HEK293T (cell line): Measurements from ENCODE around the gene ZNF444.
"Not testable (repeated sequence)": the region's sequence is repeated elsewhere in the genome, so short reads cannot be mapped to it uniquely, and the experiment has no call there.

Experiments
- CTCF ChIA-PET: fragments of 350-600 bp; formaldehyde crosslinking; extraction: SDS; loops from one replicate; lab custom pipeline; 2021; ENCODE audit warnings: antibody characterized with exemption, inconsistent platforms; lab: Yijun Ruan, JAX
- POLR2A ChIA-PET: fragments of 350-600 bp; formaldehyde crosslinking; extraction: SDS; loops from one replicate; lab custom pipeline; 2020; ENCODE audit warnings: antibody characterized with exemption, inconsistent platforms; lab: Yijun Ruan, JAX
- DNase-seq: peaks from one replicate; pipeline ENCODE4 v3.0.0; 2012; ENCODE audit warnings: mixed read lengths; ENCODE audit errors: extremely low spot score
- ARNT ChIP-seq: fragments of 450-650 bp; IDR thresholded peaks from 2 replicates; pipeline ENCODE4 v1.6.1; 2017; ENCODE audit warnings: mild to moderate bottlenecking
- BHLHE40 ChIP-seq: fragments of 450-650 bp; IDR thresholded peaks from 2 replicates; pipeline ENCODE4 v1.6.1; 2016; ENCODE audit warnings: mild to moderate bottlenecking, moderate library complexity, borderline replicate concordance
- CTBP1 ChIP-seq: fragments of 450-650 bp; IDR thresholded peaks from 2 replicates; pipeline ENCODE4 v1.6.1; 2016; ENCODE audit warnings: borderline replicate concordance
- ELF4 ChIP-seq: fragments of 450-650 bp; IDR thresholded peaks from 2 replicates; pipeline ENCODE4 v1.6.1; 2017; ENCODE audit warnings: antibody characterized with exemption
- FOXA1 ChIP-seq: fragments of 450-650 bp; IDR thresholded peaks from 2 replicates; pipeline ENCODE4 v1.6.1; 2016; ENCODE audit warnings: mild to moderate bottlenecking
- FOXK2 ChIP-seq: fragments of 450-650 bp; IDR thresholded peaks from 2 replicates; pipeline ENCODE4 v1.6.1; 2016; ENCODE audit warnings: mild to moderate bottlenecking
- FOXM1 ChIP-seq: fragments of 450-650 bp; IDR thresholded peaks from 2 replicates; pipeline ENCODE4 v1.6.1; 2017; ENCODE audit warnings: mild to moderate bottlenecking, borderline replicate concordance
- HDGF ChIP-seq: fragments of 450-650 bp; IDR thresholded peaks from 2 replicates; pipeline ENCODE4 v1.6.1; 2017; ENCODE audit warnings: antibody characterized with exemption, borderline replicate concordance
- L3MBTL2 ChIP-seq: fragments of 450-650 bp; conservative IDR thresholded peaks from 2 replicates; pipeline ENCODE4 v1.6.1; 2016; ENCODE audit warnings: mild to moderate bottlenecking
- LEF1 ChIP-seq: fragments of 450-650 bp; IDR thresholded peaks from 2 replicates; pipeline ENCODE4 v1.6.1; 2017; ENCODE audit warnings: mild to moderate bottlenecking, borderline replicate concordance
- NFRKB ChIP-seq: fragments of 450-650 bp; IDR thresholded peaks from 2 replicates; pipeline ENCODE4 v1.6.1; 2016; ENCODE audit warnings: mild to moderate bottlenecking, moderate library complexity
- PKNOX1 ChIP-seq: fragments of 450-650 bp; IDR thresholded peaks from 2 replicates; pipeline ENCODE4 v1.6.1; 2016
- SP1 ChIP-seq: fragments of 450-650 bp; IDR thresholded peaks from 2 replicates; pipeline ENCODE4 v1.6.1; 2017
- SUZ12 ChIP-seq: fragments of 450-650 bp; IDR thresholded peaks from 2 replicates; pipeline ENCODE4 v1.6.1; 2016; ENCODE audit warnings: mild to moderate bottlenecking
- TARDBP ChIP-seq: fragments of 450-650 bp; IDR thresholded peaks from 2 replicates; pipeline ENCODE4 v1.6.1; 2016
- ZNF384 ChIP-seq: fragments of 450-650 bp; IDR thresholded peaks from 2 replicates; pipeline ENCODE4 v1.6.1; 2016

ZNF444 gene

DNA sequence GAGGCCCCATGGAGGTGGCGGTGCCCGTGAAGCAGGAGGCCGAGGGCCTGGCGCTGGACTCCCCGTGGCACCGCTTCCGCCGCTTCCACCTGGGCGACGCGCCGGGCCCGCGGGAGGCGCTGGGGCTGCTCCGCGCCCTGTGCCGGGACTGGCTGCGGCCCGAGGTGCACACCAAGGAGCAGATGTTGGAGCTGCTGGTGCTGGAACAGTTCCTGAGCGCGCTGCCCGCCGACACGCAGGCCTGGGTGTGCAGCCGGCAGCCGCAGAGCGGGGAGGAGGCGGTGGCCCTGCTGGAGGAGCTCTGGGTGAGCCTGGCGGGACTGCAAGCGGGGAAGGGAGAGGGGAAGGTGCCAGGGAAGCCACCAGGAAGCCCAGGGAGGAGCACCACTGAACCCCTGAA is 5.8 kb downstream of the ZNF444 start:
- ChIA-PET CTCF (no interaction called here), POLR2A (no interaction called here)
- TF ChIP-seq ARNT (no peak), CTBP1 (no peak), L3MBTL2 (no peak), ZNF384 (no peak), BHLHE40 (no peak), LEF1 (no peak), TARDBP (no peak), FOXK2 (no peak), NFRKB (no peak), SP1 (no peak), FOXA1 (no peak), PKNOX1 (no peak), HDGF (no peak), SUZ12 (no peak), FOXM1 (no peak), ELF4 (no peak)
- DNase-seq, result no peak

- POLR2A ChIA-PET, result no interaction called here
- TF ChIP-seq NFRKB (no peak), FOXK2 (no peak), BHLHE40 (no peak), SP1 (no peak), SUZ12 (no peak), ARNT (no peak), HDGF (no peak), FOXA1 (no peak)
- DNase-seq, result no peak
- CTCF ChIA-PET, result no interaction called here
Measured at GRCh38 chr19:56147307-56147706, 6.2 kb downstream of the ZNF444 start.

DNA sequence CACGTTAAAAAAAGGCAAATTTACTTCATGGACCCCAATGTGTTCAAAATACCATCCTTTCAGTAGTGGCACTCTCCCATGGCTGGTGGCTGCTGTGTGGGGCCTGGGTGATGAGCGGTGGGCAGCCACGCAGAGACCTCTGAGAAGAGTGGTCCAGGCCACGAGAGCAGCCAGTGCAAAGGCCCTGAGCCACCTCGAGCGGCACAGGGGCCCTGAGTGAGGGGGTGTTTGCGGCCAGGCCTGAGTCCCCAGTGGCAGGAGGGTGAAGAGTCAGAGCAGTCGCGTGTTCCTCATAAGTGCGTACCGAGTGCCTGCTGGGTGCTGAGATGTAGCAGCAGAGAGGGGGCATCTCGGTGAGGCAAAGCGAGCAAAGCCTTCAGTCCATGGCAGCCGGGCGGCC is 7.0 kb downstream of the ZNF444 start:
- no peak for DNase-seq
- no peak for TF ChIP-seq SP1
- TF ChIP-seq LEF1, result no peak
- TF ChIP-seq FOXM1, result no peak
- TF ChIP-seq SUZ12, result no peak
- ChIA-PET POLR2A (no interaction called here), CTCF (no interaction called here)

DNA sequence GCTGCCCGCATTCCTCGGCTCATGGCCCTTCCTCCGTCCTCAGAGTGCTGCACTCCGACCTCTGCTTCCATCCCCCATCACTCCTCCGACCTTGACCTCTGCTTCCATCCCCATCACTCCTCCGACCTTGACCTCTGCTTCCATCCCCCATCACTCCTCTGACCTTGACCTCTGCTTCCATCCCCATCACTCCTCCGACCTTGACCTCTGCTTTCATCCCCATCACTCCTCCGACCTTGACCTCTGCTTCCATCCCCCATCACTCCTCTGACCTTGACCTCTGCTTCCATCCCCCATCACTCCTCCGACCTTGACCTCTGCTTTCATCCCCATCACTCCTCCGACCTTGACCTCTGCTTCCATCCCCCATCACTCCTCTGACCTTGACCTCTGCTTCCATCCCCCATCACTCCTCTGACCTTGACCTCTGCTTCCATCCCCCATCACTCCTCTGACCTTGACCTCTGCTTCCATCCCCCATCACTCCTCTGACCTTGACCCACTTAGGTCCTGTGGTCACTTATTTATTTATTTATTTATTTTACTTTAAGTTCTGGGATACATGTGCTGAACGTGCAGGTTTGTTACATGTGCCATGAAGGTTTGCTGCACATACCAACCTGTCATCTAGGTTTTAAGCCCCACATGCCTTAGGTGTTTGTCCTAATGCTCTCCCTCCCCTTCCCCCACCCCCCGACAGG is 8.0 kb downstream of the ZNF444 start:
- POLR2A ChIA-PET, CTCF ChIA-PET: not testable (repeated sequence)

GRCh38 chr19:56149656-56150038 is 8.6 kb downstream of the ZNF444 start:
- POLR2A ChIA-PET, result no interaction called here
- CTCF ChIA-PET, result no interaction called here
- no peak for DNase-seq
- TF ChIP-seq PKNOX1 (no peak), CTBP1 (no peak)

More for the DNA sequence above, 8.0 kb downstream of the ZNF444 start:
- DNase-seq, result not testable (repeated sequence)

- TF ChIP-seq ZNF384 (no peak), ARNT (no peak), FOXK2 (no peak), HDGF (no peak), ELF4 (no peak), FOXA1 (no peak), FOXM1 (no peak), CTBP1 (no peak), SP1 (no peak), TARDBP (no peak), LEF1 (no peak), L3MBTL2 (no peak), PKNOX1 (no peak)
- no peak for DNase-seq
- CTCF ChIA-PET, result no interaction called here
- POLR2A ChIA-PET, result no interaction called here
Measured at GRCh38 chr19:56150358-56150757, 9.3 kb downstream of the ZNF444 start.

GRCh38 chr19:56152644-56153043 is 11.6 kb downstream of the ZNF444 start:
- TF ChIP-seq HDGF (no peak), FOXM1 (no peak), FOXK2 (no peak), BHLHE40 (no peak), ZNF384 (no peak), CTBP1 (no peak), LEF1 (no peak), TARDBP (no peak), ELF4 (no peak), L3MBTL2 (no peak), NFRKB (no peak), ARNT (no peak), SP1 (no peak), PKNOX1 (no peak), SUZ12 (no peak), FOXA1 (no peak)
- no peak for DNase-seq
- POLR2A ChIA-PET, result no interaction called here
- CTCF ChIA-PET, result no interaction called here
